NT2/D1 (cell line): Measurements from ENCODE around the gene CAPZB.
"Not testable (repeated sequence)": the region's sequence is repeated elsewhere in the genome, so short reads cannot be mapped to it uniquely, and the experiment has no call there.

ENCODE experiments used
- DNase-seq: peaks from one replicate; pipeline ENCODE4 v3.0.0-alpha.2; 2011; ENCODE audit warnings: low read depth, low spot score
- H3K27me3 ChIP-seq: 2 replicates; pipeline ENCODE4 v1.6.0; 2011; ENCODE audit warnings: mild to moderate bottlenecking; ENCODE audit not compliant: insufficient read length, insufficient read depth
- H3K36me3 ChIP-seq: 2 replicates; pipeline ENCODE4 v1.6.1; 2011; ENCODE audit warnings: mild to moderate bottlenecking, low read length, mixed read lengths; ENCODE audit not compliant: insufficient read depth, insufficient read length
- H3K4me1 ChIP-seq: 2 replicates; pipeline ENCODE4 v1.5.1; 2011; ENCODE audit not compliant: insufficient read depth, insufficient read length
- H3K4me3 ChIP-seq: 2 replicates; pipeline ENCODE4 v1.5.1; 2011; ENCODE audit warnings: low read depth; ENCODE audit not compliant: insufficient read length
- H3K9ac ChIP-seq: 2 replicates; pipeline ENCODE4 v1.6.0; 2011; ENCODE audit warnings: low read depth; ENCODE audit not compliant: insufficient read length
- H3K9me3 ChIP-seq: 2 replicates; pipeline ENCODE4 v1.5.1; 2011; ENCODE audit warnings: mild to moderate bottlenecking, low read length; ENCODE audit not compliant: insufficient read depth
- SUZ12 ChIP-seq: IDR thresholded peaks from 2 replicates; pipeline ENCODE4 v1.6.1; 2011; ENCODE audit not compliant: insufficient read length, insufficient read depth; ENCODE audit errors: extremely low read depth
- YY1 ChIP-seq: IDR thresholded peaks from 2 replicates; pipeline ENCODE4 v1.6.1; 2011; ENCODE audit not compliant: insufficient read length, insufficient read depth
- ZNF274 ChIP-seq: IDR thresholded peaks from 2 replicates; pipeline ENCODE4 v1.6.1; 2011; ENCODE audit warnings: mild to moderate bottlenecking, low read depth, low read length

CAPZB gene

DNA sequence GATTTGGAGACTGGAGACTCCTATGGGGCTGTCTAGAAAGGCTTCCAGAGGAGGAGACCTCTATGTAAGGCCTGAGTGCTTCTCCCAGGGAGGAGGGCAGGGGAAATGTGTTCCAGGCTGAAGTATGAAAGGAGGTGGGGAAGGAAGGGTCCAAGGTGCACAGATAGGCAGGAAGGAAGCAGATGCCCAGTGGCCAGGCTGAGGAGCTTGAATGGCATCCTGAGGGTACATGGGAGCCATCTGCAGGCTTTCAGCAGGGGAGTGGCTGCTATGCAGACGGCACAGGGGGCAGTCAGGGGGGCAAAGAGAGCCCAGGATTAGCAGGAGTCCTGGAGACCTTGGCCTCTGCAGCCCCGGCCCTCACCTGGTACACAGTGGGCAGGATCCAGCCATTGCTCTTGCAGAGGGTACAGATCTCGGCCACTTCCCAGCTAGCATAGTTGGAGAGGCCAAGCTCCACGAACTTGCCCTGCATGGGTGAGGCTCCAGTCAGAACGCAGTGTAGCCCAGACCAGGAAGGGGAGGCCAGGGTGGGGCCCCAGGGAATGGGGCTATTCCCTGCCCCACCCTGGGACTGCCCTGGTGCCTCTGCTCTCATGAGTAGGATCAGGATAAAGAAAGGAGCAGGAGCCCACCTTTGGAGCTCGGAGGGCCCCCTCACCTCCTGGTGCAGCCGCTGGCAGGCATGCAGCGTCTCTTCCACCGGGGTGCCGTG, 177.4 kb downstream of the CAPZB start:
- DNase-seq = no peak
- H3K9me3 ChIP-seq = no peaks in the 10 kb centered on the region
- peaks cover 6% of the 10 kb centered on the region for H3K4me1 ChIP-seq
- no peak for TF ChIP-seq YY1
- no peak for TF ChIP-seq ZNF274
- TF ChIP-seq SUZ12 = no peak
- H3K4me3 ChIP-seq = no peak overlapping the region
- peaks cover 6% of the 10 kb centered on the region for H3K27me3 ChIP-seq
- H3K36me3 ChIP-seq = peaks cover 55% of the 10 kb centered on the region
- no peak overlapping the region for H3K9ac ChIP-seq

DNA sequence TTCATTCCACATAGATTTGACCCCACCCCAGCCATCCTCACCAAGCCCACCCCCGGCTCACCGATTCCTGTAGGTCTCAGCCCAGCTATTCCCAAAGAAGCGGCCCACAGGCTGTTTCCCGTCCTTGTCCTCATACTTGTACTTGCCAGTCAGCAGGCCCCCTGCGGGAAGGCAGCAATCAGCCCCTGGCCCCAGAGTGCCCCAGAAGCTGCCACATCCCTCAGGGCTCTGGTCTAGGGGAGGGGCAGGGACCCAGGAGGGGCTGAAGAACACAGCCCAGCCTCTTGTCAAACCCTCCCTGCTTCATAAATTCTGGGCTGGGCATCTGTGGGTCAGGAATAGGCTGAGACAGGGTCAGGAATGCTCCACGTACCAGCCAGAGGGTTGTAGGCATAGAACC, 178.4 kb downstream of the CAPZB start:
- Histone ChIP-seq H3K4me3 (no peak overlapping the region), H3K36me3 (peaks cover 56% of the 10 kb centered on the region), H3K27me3 (peaks cover 6% of the 10 kb centered on the region), H3K4me1 (peaks cover 6% of the 10 kb centered on the region), H3K9ac (no peak overlapping the region), H3K9me3 (no peaks in the 10 kb centered on the region)
- TF ChIP-seq SUZ12 (no peak), YY1 (no peak), ZNF274 (no peak)
- no peak for DNase-seq

DNA sequence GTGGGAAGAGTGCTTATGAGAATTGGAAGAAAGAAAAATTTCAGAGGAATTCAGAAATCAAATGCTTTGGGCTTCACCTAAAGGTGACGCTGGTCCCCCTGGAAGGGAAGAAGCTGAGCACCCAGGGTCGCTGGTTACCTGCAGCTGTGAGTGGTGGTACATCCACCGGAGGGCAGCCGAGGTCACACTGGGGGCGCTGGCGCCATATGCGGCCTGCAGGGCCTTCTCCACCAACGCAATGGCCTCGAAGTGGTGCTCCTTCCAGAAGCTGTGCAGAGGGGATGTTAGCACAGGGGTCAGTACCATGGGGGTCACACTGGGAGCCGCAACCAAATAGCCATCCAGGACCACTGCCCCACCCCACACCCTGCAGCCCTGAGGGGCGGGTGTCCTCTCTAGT, 179.5 kb downstream of the CAPZB start:
- Histone ChIP-seq H3K36me3 (peaks cover 56% of the 10 kb centered on the region), H3K9ac (no peak overlapping the region), H3K4me3 (no peak overlapping the region), H3K27me3 (no peaks in the 10 kb centered on the region), H3K9me3 (no peaks in the 10 kb centered on the region), H3K4me1 (peaks cover 2% of the 10 kb centered on the region)
- TF ChIP-seq YY1 (no peak), SUZ12 (no peak), ZNF274 (no peak)
- DNase-seq = no peak

DNA sequence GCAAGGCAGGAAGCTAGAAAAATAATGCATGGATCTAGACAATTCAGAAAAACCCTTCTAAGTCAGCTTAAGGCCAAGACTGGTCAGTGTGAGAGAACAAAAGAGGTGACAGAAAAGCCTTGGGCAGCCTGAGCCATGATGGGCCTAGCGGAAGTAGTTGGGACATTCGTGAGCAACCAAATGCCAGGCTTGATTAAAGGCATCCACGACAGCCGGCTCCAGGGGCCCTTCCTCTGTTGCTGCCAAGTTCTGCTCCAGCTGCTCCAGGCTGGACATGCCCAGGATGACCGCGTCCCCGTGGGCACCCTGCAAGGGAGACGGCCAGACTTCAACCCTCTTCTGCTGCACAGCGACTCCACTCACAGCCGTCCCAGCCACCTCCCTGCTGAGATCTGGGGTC, 181.3 kb downstream of the CAPZB start:
- peaks cover 53% of the 10 kb centered on the region for H3K36me3 ChIP-seq
- not testable (repeated sequence) for H3K4me3 ChIP-seq, H3K4me1 ChIP-seq, H3K9ac ChIP-seq, H3K27me3 ChIP-seq, H3K9me3 ChIP-seq, DNase-seq

DNA sequence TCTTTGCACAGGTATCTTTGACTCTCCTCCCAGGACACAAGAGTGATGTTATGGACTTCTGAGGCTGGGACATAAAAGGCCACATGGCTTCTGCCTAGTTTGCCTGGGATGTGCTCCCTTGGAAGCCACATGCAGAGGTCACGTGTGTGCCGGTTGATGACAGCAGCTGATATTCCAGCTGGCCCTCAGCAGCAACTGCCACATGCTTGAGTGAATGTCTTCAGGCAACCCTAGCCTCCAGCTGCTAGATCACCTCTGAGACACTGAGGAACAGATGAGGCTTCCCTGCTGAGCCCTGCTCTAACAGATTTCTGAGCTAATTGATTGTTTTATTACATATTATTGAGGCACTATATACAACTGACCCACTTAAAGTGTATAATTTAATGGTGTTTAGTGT, 185.1 kb downstream of the CAPZB start:
- H3K9me3 ChIP-seq = peaks cover 8% of the 10 kb centered on the region
- no peak for TF ChIP-seq ZNF274
- TF ChIP-seq YY1 = no peak
- TF ChIP-seq SUZ12 = no peak
- H3K36me3 ChIP-seq = peaks cover 20% of the 10 kb centered on the region
- H3K9ac ChIP-seq = no peak overlapping the region
- H3K4me1 ChIP-seq = no peaks in the 10 kb centered on the region
- no peak for DNase-seq
- no peak overlapping the region for H3K4me3 ChIP-seq
- no peaks in the 10 kb centered on the region for H3K27me3 ChIP-seq

DNA sequence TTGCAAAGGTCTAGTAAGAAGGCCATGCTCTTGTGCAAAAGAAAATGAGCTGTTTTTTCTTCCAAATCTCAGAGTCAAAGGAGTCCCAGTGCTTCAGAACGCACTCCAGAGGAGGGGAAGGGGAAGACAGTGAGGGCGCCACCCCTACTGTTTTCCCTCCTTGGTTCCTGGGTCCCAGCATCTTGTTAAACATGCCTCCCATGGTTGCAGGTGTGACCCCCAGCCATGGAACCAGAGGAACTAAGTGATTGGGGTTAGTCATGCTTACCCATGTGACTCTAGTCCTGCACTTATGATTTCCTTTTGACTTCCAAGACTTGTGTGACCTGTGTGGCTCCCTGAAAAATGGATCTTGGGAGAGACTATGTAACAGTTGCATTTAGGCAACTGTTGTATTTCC, 190.7 kb downstream of the CAPZB start:
- no peaks in the 10 kb centered on the region for H3K4me1 ChIP-seq
- H3K9ac ChIP-seq = no peak overlapping the region
- H3K36me3 ChIP-seq = no peaks in the 10 kb centered on the region
- TF ChIP-seq YY1 (no peak), SUZ12 (no peak), ZNF274 (no peak)
- no peak overlapping the region for H3K4me3 ChIP-seq
- H3K9me3 ChIP-seq = peaks cover 32% of the 10 kb centered on the region
- no peaks in the 10 kb centered on the region for H3K27me3 ChIP-seq
- no peak for DNase-seq

DNA sequence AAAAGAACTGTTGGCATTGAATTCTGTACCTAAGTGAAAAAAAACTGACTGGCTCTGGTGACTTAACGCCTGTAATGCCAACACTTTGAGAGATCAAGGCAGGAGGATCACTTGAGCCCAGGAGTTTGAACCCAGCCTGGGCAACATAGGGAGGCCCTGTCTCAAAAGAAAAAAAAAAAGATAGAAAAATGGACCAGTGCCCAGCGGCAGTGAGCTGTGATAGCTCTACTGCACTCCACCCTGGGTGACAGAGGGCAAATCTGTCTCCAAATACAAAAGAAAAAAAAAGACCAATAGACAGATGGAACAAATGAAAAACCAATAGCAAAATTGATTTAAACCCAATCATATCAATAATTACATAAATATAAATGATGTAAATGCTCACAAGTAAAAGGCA, 196.1 kb downstream of the CAPZB start:
- no peaks in the 10 kb centered on the region for H3K27me3 ChIP-seq
- no peak for TF ChIP-seq SUZ12
- TF ChIP-seq YY1 = no peak
- TF ChIP-seq ZNF274 = no peak
- no peaks in the 10 kb centered on the region for H3K4me1 ChIP-seq
- peaks cover 15% of the 10 kb centered on the region; the same call in 1 of the 2 replicates for H3K9me3 ChIP-seq
- no peak overlapping the region for H3K9ac ChIP-seq
- no peak for DNase-seq
- H3K4me3 ChIP-seq = no peak overlapping the region
- H3K36me3 ChIP-seq = no peaks in the 10 kb centered on the region
